PC-9 (cell line): Measurements from ENCODE around the gene DEXI. TPM values are rescaled to one million over a fixed set of nuclear protein-coding genes. Genes with fewer than 3 reads are reported as not detected.

Experiments
- BruUV-seq: library from RNA; stranded (reverse); fragments of 400-500 nt; replicated peaks from 2 replicates; lab custom pipeline; 2021; lab: Mats Ljungman, UMichigan
- CTCF ChIA-PET: fragments of 300-600 bp; sonication (Branson Sonifier 250); formaldehyde crosslinking; loops from one replicate; lab custom pipeline; 2022; ENCODE audit warnings: antibody characterized with exemption; lab: Charles Lee
- POLR2A ChIA-PET: fragments of 300-600 bp; sonication (Branson Sonifier 250); formaldehyde crosslinking; loops from one replicate; lab custom pipeline; 2022; ENCODE audit warnings: antibody characterized with exemption; ENCODE audit not compliant: unreplicated experiment; lab: Charles Lee
- DNase-seq, 2 experiments: peaks; one replicate each; pipeline versions ENCODE4 v3.0.0 to v3.0.0-alpha.2; 2015 to 2022; ENCODE audit warnings: mixed read lengths in 1 of 2
- H2AFZ ChIP-seq: fragments of 200-600 bp; sonication (generic); 2 replicates; pipeline ENCODE4 v1.8.1; 2017; ENCODE audit warnings: antibody characterized with exemption
- H3F3A ChIP-seq: fragments of 200-600 bp; sonication (generic); 2 replicates; pipeline ENCODE4 v1.8.1; 2017; ENCODE audit warnings: antibody characterized with exemption, mild to moderate bottlenecking, low read depth; ENCODE audit not compliant: insufficient read depth
- H3K27ac ChIP-seq: fragments of 200-600 bp; sonication (generic); 2 replicates; pipeline ENCODE4 v1.6.1; 2016; ENCODE audit warnings: mixed run types
- H3K27me3 ChIP-seq: fragments of 200-600 bp; sonication (generic); 2 replicates; pipeline ENCODE4 v1.6.1; 2016; ENCODE audit warnings: low read depth, mixed run types; ENCODE audit not compliant: insufficient read depth
- H3K36me3 ChIP-seq: fragments of 200-600 bp; sonication (generic); 2 replicates; pipeline ENCODE4 v1.6.1; 2016; ENCODE audit warnings: low read depth, mixed run types
- H3K4me1 ChIP-seq: fragments of 200-600 bp; sonication (generic); replicated peaks from 2 replicates; pipeline ENCODE4 v1.6.1; 2016; ENCODE audit warnings: mixed run types; ENCODE audit not compliant: insufficient read depth
- H3K4me2 ChIP-seq: fragments of 200-600 bp; sonication (generic); 2 replicates; pipeline ENCODE4 v1.6.1; 2017; ENCODE audit warnings: mixed run types
- H3K4me3 ChIP-seq: fragments of 200-600 bp; sonication (generic); 2 replicates; pipeline ENCODE4 v1.6.1; 2016; ENCODE audit warnings: mixed run types
- H3K79me2 ChIP-seq: fragments of 200-600 bp; sonication (generic); 2 replicates; pipeline ENCODE4 v1.6.1; 2017; ENCODE audit warnings: low read depth, mixed run types
- H3K9me2 ChIP-seq: fragments of 200-600 bp; sonication (generic); 2 replicates; pipeline ENCODE4 v1.8.1; 2017; ENCODE audit warnings: mild to moderate bottlenecking; ENCODE audit not compliant: insufficient read depth
- H3K9me3 ChIP-seq: fragments of 200-600 bp; sonication (generic); 2 replicates; pipeline ENCODE4 v1.8.1; 2016; ENCODE audit warnings: low read depth; ENCODE audit not compliant: insufficient read depth
- H4K20me1 ChIP-seq: fragments of 200-600 bp; sonication (generic); 2 replicates; pipeline ENCODE4 v1.8.1; 2017; ENCODE audit not compliant: insufficient read depth
- EZH2 ChIP-seq: fragments of 200-600 bp; sonication (generic); IDR thresholded peaks from 2 replicates; pipeline ENCODE4 v1.8.0; 2017; ENCODE audit warnings: antibody characterized with exemption, low read depth
- intact Hi-C: fragments of 100-400 bp; cut with micrococcal nuclease; formaldehyde crosslinking; loops from one replicate; pipeline ENCODE4 v1.10.0; 2022; ENCODE audit not compliant: unreplicated experiment
- total RNA-seq: library from RNA; stranded (reverse); gene quantifications from 2 replicates; pipeline ENCODE4 v1.2.3, GENCODE V29; 2021
- TF ChIP-seq, protein P1 (sequence below): fragments of 200-600 bp; sonication (generic); conservative IDR thresholded peaks from 2 replicates; pipeline ENCODE4 v1.6.1; 2017; ENCODE audit warnings: mixed run types, antibody characterized with exemption, mild to moderate bottlenecking, moderate library complexity

The DEXI gene
- total RNA-seq, 1 experiment from 2014 or later: 33.1 TPM

DNA sequence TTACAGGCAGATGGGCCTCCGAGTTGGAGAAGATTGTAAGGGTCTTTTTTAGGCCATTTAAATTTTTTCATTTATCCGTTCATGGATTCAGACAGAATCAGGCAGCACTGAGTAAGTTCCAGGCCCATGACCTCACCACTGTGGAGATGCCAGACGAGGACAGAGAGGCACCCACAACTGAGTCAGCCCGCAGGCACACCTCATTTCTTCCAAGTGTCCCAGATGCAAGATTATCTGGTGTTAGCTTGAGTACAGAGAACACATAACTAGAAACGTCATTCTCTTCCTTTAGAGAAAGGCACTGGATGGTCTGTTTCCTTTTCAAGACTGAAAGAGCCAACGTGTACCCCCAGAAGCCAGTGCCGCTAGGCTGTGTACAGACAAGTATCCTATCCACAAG is 19.0 kb upstream of the DEXI start:
- H3K4me2 ChIP-seq: no peak overlapping the region
- no TSS peak for BruUV-seq
- H4K20me1 ChIP-seq: no peaks in the 10 kb centered on the region
- H3K27me3 ChIP-seq: no peaks in the 10 kb centered on the region
- H2AFZ ChIP-seq: no peak overlapping the region
- intact Hi-C loops: no loop called here
- DNase-seq: no peak
- peaks cover 13% of the 10 kb centered on the region for H3K4me1 ChIP-seq
- peaks cover 9% of the 10 kb centered on the region; the same call in 1 of the 2 replicates for H3F3A ChIP-seq
- no peaks in the 10 kb centered on the region for H3K9me2 ChIP-seq
- POLR2A ChIA-PET: no interaction called here
- no peaks in the 10 kb centered on the region for H3K9me3 ChIP-seq
- no peak overlapping the region for H3K27ac ChIP-seq
- TF ChIP-seq EZH2: no peak
- TF ChIP-seq, protein P1, sequence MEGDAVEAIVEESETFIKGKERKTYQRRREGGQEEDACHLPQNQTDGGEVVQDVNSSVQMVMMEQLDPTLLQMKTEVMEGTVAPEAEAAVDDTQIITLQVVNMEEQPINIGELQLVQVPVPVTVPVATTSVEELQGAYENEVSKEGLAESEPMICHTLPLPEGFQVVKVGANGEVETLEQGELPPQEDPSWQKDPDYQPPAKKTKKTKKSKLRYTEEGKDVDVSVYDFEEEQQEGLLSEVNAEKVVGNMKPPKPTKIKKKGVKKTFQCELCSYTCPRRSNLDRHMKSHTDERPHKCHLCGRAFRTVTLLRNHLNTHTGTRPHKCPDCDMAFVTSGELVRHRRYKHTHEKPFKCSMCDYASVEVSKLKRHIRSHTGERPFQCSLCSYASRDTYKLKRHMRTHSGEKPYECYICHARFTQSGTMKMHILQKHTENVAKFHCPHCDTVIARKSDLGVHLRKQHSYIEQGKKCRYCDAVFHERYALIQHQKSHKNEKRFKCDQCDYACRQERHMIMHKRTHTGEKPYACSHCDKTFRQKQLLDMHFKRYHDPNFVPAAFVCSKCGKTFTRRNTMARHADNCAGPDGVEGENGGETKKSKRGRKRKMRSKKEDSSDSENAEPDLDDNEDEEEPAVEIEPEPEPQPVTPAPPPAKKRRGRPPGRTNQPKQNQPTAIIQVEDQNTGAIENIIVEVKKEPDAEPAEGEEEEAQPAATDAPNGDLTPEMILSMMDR: no peak
- no peaks in the 10 kb centered on the region for H3K36me3 ChIP-seq
- no peaks in the 10 kb centered on the region for H3K79me2 ChIP-seq
- CTCF ChIA-PET: interaction anchor here (0.6 to 1.1 kb wide), 2 partner anchors 11 to 23 kb away, joined by 3 read pairs; no protein-coding TSS in a partner anchor
- H3K4me3 ChIP-seq: no peak overlapping the region

GRCh38 chr16:10959161-10959560 is 16.9 kb upstream of the DEXI start:
- BruUV-seq: no TSS peak
- Histone ChIP-seq H3K4me2 (no peak overlapping the region), H3K79me2 (no peaks in the 10 kb centered on the region), H3F3A (peaks cover 9% of the 10 kb centered on the region; the same call in 1 of the 2 replicates), H3K4me1 (peaks cover 13% of the 10 kb centered on the region), H4K20me1 (peaks cover 4% of the 10 kb centered on the region; the same call in 1 of the 2 replicates), H3K9me2 (no peaks in the 10 kb centered on the region), H3K9me3 (no peaks in the 10 kb centered on the region), H3K27ac (no peak overlapping the region), H3K36me3 (no peaks in the 10 kb centered on the region), H3K27me3 (no peaks in the 10 kb centered on the region), H3K4me3 (no peak overlapping the region), H2AFZ (no peak overlapping the region)
- ChIA-PET CTCF (interaction anchor here (0.6 kb wide), 4 partner anchors 297 to 720 kb away, joined by 3 to 4 read pairs (median 3); partner anchors contain the start of gene SOCS1), POLR2A (interaction anchor here (1.0 kb wide), 1 partner anchor 437 kb away, joined by 7 read pairs; no protein-coding TSS in a partner anchor)
- no peak for TF ChIP-seq EZH2
- TF ChIP-seq, protein P1: no peak
- intact Hi-C loops: no loop called here
- DNase-seq: no peak

- Histone ChIP-seq H3K79me2 (no peaks in the 10 kb centered on the region), H3K9me2 (no peaks in the 10 kb centered on the region), H4K20me1 (peaks cover 4% of the 10 kb centered on the region; the same call in 1 of the 2 replicates), H3K9me3 (no peaks in the 10 kb centered on the region), H3K27me3 (no peaks in the 10 kb centered on the region), H3K4me1 (peaks cover 13% of the 10 kb centered on the region), H2AFZ (no peak overlapping the region), H3F3A (0 out of 2 replicates have a peak, but pooled peaks cover 9% of the 10 kb centered on the region), H3K4me3 (no peak overlapping the region), H3K4me2 (peak overlapping the region; percentile 10; the same call in 1 of the 2 replicates), H3K27ac (no peak overlapping the region), H3K36me3 (no peaks in the 10 kb centered on the region)
- TF ChIP-seq, protein P1: no peak
- POLR2A ChIA-PET: no interaction called here
- CTCF ChIA-PET: interaction anchor here (0.6 kb wide), 1 partner anchor 36 kb away, joined by 4 read pairs; no protein-coding TSS in a partner anchor
- BruUV-seq: no TSS peak
- DNase-seq: peak in 1 of 2 experiments; percentile 64
- intact Hi-C loops: no loop called here
Observed at GRCh38 chr16:10957771-10958482, 15.7 kb upstream of the DEXI start.
